Activated CD8-positive, alpha-beta T cell treated with anti-CD3 and anti-CD28 coated beads for 36 hours (primary cell): ENCODE measurements around the gene TMX2. TPM values are rescaled to one million over a fixed set of nuclear protein-coding genes. Genes with fewer than 3 reads are reported as not detected.

Experiments
- ATAC-seq: fragments of 200-7000 bp; cut with Tn5 transposase; one replicate; pipeline ENCODE4 v1.10.0; 2021; ENCODE audit warnings: mild to moderate bottlenecking, moderate library complexity
- CTCF ChIA-PET: fragments of 350-600 bp; sonication (Branson Sonifier 250); formaldehyde crosslinking; loops from one replicate; lab custom pipeline; 2021; ENCODE audit warnings: antibody characterized with exemption; lab: Charles Lee
- POLR2A ChIA-PET: fragments of 350-600 bp; sonication (Branson Sonifier 250); formaldehyde crosslinking; loops from one replicate; lab custom pipeline; 2021; ENCODE audit warnings: antibody characterized with exemption; lab: Charles Lee
- DNase-seq: peaks from one replicate; pipeline ENCODE4 v3.0.0-alpha.2; 2020
- H3K27ac Mint-ChIP-seq: one replicate; pipeline ENCODE4 v1.8.0; 2021; ENCODE audit warnings: mild to moderate bottlenecking, mixed read lengths
- H3K27me3 Mint-ChIP-seq: one replicate; pipeline ENCODE4 v1.8.0; 2021; ENCODE audit warnings: mixed read lengths
- H3K36me3 Mint-ChIP-seq: one replicate; pipeline ENCODE4 v1.8.0; 2021; ENCODE audit warnings: low read depth, mixed read lengths
- H3K4me1 Mint-ChIP-seq: one replicate; pipeline ENCODE4 v1.8.0; 2021; ENCODE audit warnings: low read depth, mixed read lengths
- H3K4me3 Mint-ChIP-seq: one replicate; pipeline ENCODE4 v1.8.0; 2021; ENCODE audit warnings: mild to moderate bottlenecking, moderate library complexity, mixed read lengths
- H3K9me3 Mint-ChIP-seq: one replicate; pipeline ENCODE4 v1.8.0; 2021; ENCODE audit warnings: mixed read lengths
- CTCF ChIP-seq: fragments of 200-600 bp; IDR thresholded peaks from one replicate; pipeline ENCODE4 v1.8.0; 2022; ENCODE audit warnings: antibody characterized with exemption, mild to moderate bottlenecking
- intact Hi-C: fragments of 100-400 bp; cut with micrococcal nuclease; formaldehyde crosslinking; loops from one replicate; pipeline ENCODE4 v1.10.0; 2022
- total RNA-seq, 2 experiments: library from RNA; stranded (reverse); gene quantifications; one replicate each; pipeline ENCODE4 v1.2.3, GENCODE V29; 2021

Gene TMX2
- total RNA-seq, 2 experiments from 2014 or later, result 53.1 to 58.6 TPM

- TF ChIP-seq CTCF, result no peak
- H3K4me3 Mint-ChIP-seq, result no peak overlapping the region
- intact Hi-C loops, result no loop called here
- ChIA-PET CTCF (interaction anchor here (1.0 to 8.4 kb wide), 5 partner anchors 9 to 418 kb away, joined by 3 to 57 read pairs (median 4); no protein-coding TSS in a partner anchor), POLR2A (interaction anchor here (0.9 kb wide), 1 partner anchor 23 kb away, joined by 3 read pairs; the partner anchor contains the start of gene SELENOH)
- no peaks in the 10 kb centered on the region for H3K9me3 Mint-ChIP-seq
- H3K27me3 Mint-ChIP-seq, result no peaks in the 10 kb centered on the region
- no peak overlapping the region for H3K27ac Mint-ChIP-seq
- DNase-seq (no peak), ATAC-seq (no peak)
- peaks cover 14% of the 10 kb centered on the region for H3K4me1 Mint-ChIP-seq
- H3K36me3 Mint-ChIP-seq, result no peaks in the 10 kb centered on the region
Measured at GRCh38 chr11:57764021-57764420, 51.6 kb downstream of the TMX2 start.

GRCh38 chr11:57764566-57764965 lies 52.2 kb downstream of the TMX2 start:
- H3K36me3 Mint-ChIP-seq, result no peaks in the 10 kb centered on the region
- H3K4me1 Mint-ChIP-seq, result peaks cover 14% of the 10 kb centered on the region
- no peaks in the 10 kb centered on the region for H3K27me3 Mint-ChIP-seq
- TF ChIP-seq CTCF, result no peak
- DNase-seq, result no peak
- intact Hi-C loops, result no loop called here
- no peak overlapping the region for H3K27ac Mint-ChIP-seq
- no peaks in the 10 kb centered on the region for H3K9me3 Mint-ChIP-seq
- ChIA-PET CTCF (interaction anchor here (1.0 to 8.4 kb wide), 5 partner anchors 9 to 419 kb away, joined by 3 to 57 read pairs (median 4); no protein-coding TSS in a partner anchor), POLR2A (interaction anchor here (0.9 kb wide), 1 partner anchor 23 kb away, joined by 3 read pairs; the partner anchor contains the start of gene SELENOH)
- no peak overlapping the region for H3K4me3 Mint-ChIP-seq
- ATAC-seq, result no peak

GRCh38 chr11:57764972-57765371 lies 52.6 kb downstream of the TMX2 start:
- DNase-seq, result no peak
- intact Hi-C loops, result no loop called here
- H3K36me3 Mint-ChIP-seq, result no peaks in the 10 kb centered on the region
- CTCF ChIA-PET, result interaction anchor here (1.0 to 8.4 kb wide), 7 partner anchors 10 to 419 kb away, joined by 3 to 57 read pairs (median 4); no protein-coding TSS in a partner anchor
- H3K4me3 Mint-ChIP-seq, result no peak overlapping the region
- no peak for TF ChIP-seq CTCF
- no peak overlapping the region for H3K27ac Mint-ChIP-seq
- POLR2A ChIA-PET, result interaction anchor here (0.9 kb wide), 1 partner anchor 24 kb away, joined by 3 read pairs; the partner anchor contains the start of gene SELENOH
- no peaks in the 10 kb centered on the region for H3K27me3 Mint-ChIP-seq
- H3K9me3 Mint-ChIP-seq, result no peaks in the 10 kb centered on the region
- no peak for ATAC-seq
- peaks cover 13% of the 10 kb centered on the region for H3K4me1 Mint-ChIP-seq

- ATAC-seq, result no peak
- intact Hi-C loops, result no loop called here
- Mint-ChIP-seq H3K4me3 (no peak overlapping the region), H3K4me1 (no peaks in the 10 kb centered on the region), H3K27me3 (no peaks in the 10 kb centered on the region), H3K27ac (no peak overlapping the region), H3K9me3 (no peaks in the 10 kb centered on the region), H3K36me3 (no peaks in the 10 kb centered on the region)
- CTCF ChIA-PET, result interaction anchor here (0.6 to 1.0 kb wide), 3 partner anchors 15 to 63 kb away, joined by 3 to 4 read pairs (median 3); no protein-coding TSS in a partner anchor
- DNase-seq, result no peak
- no peak for TF ChIP-seq CTCF
- POLR2A ChIA-PET, result no interaction called here
Measured at GRCh38 chr11:57770793-57771192, 58.4 kb downstream of the TMX2 start.

- TF ChIP-seq CTCF, result no peak
- Mint-ChIP-seq H3K27ac (no peak overlapping the region), H3K4me1 (no peaks in the 10 kb centered on the region), H3K4me3 (no peak overlapping the region), H3K27me3 (no peaks in the 10 kb centered on the region), H3K36me3 (no peaks in the 10 kb centered on the region), H3K9me3 (no peaks in the 10 kb centered on the region)
- DNase-seq (no peak), ATAC-seq (no peak)
- CTCF ChIA-PET, result interaction anchor here (0.8 to 1.2 kb wide), 3 partner anchors 15 to 40 kb away, joined by 3 to 6 read pairs (median 3); no protein-coding TSS in a partner anchor
- intact Hi-C loops, result no loop called here
- POLR2A ChIA-PET, result no interaction called here
Measured at GRCh38 chr11:57771365-57771764, 59.0 kb downstream of the TMX2 start.
